Stimulated activated CD4-positive, alpha-beta T cell treated with anti-CD3 and anti-CD28 coated beads, Interleukin-12 subunit alpha, Interleukin-12 subunit beta, amount 100 ng/mL, for 24 hours (primary cell): ENCODE measurements around the gene XPO5.
"Not testable (repeated sequence)": the region's sequence is repeated elsewhere in the genome, so short reads cannot be mapped to it uniquely, and the experiment has no call there.

Experiments
- DNase-seq, 2 experiments: peaks; one replicate each; pipeline ENCODE4 v3.0.0-alpha.2; 2020; ENCODE audit warnings: low read depth in 2 of 2

Gene XPO5

GRCh38 chr6:43575772-43576551 is at the start of gene XPO5, which contains the start of gene POLH:
Gene XPO5 (minus strand): TSS chr6:43576038. CDS start chr6:43575864, 174 bp downstream.
Gene POLH (plus strand): TSS chr6:43576185. CDS start chr6:43582320, 6,135 bp downstream.
- peak; percentile 80 to 89 for DNase-seq

DNA sequence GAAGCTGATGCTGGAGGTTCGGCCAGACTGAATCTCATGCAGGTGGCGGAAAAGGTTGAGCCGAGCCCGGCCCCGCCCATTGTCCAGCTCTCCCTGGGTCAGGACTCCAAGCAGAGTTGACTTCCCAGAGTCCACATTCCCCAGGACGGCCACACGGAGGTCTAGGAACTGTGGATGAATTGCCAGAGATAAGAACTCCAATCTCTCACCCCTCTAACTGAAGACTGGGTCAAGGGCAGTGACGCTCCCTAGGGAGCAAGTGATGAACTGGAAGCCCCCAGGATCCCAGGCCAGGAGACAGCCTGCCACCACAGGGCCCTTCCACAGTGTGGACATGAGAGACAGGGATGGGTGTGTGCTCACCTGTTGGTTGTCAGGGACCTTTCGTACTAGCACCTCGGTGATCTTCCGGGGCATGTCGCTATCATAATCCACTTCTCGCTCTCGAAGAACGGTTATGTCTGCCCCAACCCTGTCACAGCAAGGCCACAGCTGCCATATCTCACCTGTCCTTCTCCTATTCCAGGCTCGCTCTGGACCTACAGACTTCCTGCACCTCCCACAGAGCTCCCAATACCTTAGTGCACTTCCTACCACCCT is 49.7 kb upstream of the XPO5 start:
- no peak for DNase-seq

DNA sequence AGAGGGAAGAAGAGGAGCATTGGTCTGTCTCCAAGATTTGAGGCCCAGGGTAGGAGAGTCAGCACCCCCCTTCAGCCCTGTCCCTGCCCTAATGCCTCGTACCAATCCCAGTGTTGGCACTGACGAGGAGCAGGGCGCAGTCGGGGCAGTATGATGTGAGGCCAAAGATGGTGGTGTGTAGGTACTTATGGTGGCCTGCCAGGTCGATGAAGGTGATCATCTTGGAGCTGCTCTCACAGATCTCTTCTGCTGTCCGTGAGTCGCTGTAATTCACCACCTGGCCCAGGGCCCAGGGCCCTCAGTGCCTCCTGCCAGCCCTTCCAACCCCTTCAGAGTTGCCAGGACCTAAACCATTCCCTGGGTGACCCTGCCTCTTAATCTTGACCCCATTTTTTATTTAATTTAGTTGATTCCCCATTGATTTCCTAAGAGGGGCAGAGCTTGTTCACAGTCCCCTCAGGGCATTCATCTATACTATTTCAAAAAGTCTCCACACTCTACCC is 49.0 kb upstream of the XPO5 start:
- DNase-seq = no peak

DNA sequence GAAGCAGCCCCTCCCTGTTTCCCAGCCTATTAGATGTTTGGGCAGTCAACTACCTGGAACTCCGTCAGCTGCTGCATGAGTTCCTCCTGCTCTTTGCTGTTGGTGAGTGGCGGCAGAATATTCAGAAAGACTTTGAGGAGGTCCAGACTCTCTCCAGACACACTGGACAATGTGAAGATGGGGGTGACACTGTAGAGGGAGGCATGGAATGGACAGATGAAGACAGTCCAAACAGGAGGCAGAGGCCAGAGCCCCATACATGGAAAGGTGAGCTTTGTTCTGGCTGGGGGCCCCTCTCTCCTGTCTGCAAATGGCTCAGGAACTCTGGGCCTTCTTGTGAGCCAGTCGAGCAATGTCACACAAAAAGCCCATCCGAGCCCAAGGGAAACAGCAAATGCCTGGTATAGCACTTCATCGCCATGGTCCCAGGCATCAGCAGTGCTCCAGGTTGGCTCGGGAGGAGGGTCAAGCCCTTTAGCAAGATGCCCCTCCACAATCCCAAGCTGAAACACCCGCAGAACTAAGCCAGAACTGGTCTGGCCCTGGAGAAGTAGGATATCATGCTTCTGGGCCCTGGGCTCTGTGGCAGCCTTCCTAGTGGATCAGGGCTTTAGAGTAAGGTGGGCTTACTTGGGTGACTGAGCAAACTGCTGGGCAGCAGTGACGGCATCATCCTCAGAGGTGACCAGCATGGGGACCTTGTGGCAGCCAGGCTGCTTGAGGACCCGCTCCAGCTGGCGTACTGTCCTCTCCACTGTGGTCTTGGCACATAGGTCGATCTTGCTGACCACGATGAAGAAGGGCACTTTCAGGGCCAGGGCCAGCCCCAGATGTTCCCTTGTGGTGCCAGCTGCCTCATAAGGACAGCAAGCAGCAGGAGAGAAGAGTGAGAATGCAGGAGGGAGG is 48.3 kb upstream of the XPO5 start:
- no peak for DNase-seq

GRCh38 chr6:43622541-43622940 is 46.7 kb upstream of the XPO5 start:
- no peak for DNase-seq

DNA sequence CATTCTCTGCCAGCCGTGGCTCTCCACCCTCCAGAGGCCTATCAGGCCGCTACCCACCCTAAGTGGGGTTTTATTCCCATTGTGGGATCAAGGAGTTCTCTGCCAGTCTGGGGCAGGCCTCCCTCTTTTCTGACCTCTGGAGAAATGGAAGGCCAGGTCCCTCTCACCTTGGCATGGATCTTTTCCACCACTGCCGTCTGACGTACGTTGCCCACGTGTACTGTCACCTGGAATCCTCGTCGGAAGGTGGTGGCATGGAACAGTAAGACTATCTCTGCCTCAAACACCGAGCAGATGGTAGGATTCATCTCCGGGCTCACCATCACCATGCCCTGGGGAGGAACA is 46.0 kb upstream of the XPO5 start:
- no peak for DNase-seq

GRCh38 chr6:43621078-43621835 is 45.4 kb upstream of the XPO5 start:
- DNase-seq = no peak

- DNase-seq = no peak
These were observed 41.1 kb upstream of the XPO5 start for GRCh38 chr6:43616725-43617472.

DNA sequence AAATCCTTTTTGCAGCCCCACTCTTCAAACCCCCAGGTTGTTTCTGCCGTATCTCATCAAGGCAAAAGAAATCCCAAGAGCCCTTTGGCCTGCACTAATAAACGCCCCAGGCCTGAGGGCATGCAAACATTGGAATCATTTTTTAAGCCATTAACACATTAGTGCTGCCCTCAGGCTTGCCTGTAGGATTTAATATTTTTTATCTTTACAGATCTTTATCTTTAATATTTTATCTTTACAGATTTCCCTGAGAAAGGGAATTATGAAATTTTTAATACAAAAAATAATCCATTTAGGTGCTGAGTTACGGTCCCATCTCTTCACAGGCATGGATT is 38.5 kb upstream of the XPO5 start:
- DNase-seq = no peak

DNA sequence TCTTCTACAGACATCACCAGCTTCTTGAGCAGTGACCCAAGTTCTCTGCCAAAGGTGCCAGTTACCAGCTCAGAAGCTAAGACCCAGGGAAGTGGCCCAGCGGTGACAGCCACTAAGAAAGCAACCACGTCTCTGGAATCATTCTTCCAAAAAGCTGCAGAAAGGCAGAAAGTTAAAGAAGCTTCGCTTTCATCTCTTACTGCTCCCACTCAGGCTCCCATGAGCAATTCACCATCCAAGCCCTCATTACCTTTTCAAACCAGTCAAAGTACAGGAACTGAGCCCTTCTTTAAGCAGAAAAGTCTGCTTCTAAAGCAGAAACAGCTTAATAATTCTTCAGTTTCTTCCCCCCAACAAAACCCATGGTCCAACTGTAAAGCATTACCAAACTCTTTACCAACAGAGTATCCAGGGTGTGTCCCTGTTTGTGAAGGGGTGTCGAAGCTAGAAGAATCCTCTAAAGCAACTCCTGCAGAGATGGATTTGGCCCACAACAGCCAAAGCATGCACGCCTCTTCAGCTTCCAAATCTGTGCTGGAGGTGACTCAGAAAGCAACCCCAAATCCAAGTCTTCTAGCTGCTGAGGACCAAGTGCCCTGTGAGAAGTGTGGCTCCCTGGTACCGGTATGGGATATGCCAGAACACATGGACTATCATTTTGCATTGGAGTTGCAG is 38.0 kb upstream of the XPO5 start:
- DNase-seq = no peak

DNA sequence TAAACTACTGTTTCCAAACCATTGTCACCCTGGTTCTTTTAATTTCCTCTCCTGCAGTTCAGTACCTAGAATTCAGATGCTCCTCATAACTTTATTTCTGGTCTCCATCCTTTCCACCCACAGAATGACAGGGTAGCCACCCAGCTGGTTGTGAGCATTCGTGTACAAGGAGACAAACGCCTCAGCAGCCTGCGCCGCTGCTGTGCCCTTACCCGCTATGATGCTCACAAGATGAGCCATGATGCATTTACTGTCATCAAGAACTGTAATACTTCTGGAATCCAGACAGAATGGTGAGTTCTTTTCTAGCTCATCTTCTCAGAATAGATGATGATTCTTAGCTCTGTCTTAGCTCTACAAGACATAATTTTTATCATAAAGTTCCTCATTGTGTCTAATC is 34.6 kb upstream of the XPO5 start:
- DNase-seq = no peak

- DNase-seq = no peak
These were observed 33.6 kb upstream of the XPO5 start for GRCh38 chr6:43609402-43609801.

GRCh38 chr6:43608807-43609206 is 33.0 kb upstream of the XPO5 start:
- no peak for DNase-seq

GRCh38 chr6:43608310-43608763 is 32.5 kb upstream of the XPO5 start:
- DNase-seq = peak in 1 of 2 experiments; percentile 57

DNA sequence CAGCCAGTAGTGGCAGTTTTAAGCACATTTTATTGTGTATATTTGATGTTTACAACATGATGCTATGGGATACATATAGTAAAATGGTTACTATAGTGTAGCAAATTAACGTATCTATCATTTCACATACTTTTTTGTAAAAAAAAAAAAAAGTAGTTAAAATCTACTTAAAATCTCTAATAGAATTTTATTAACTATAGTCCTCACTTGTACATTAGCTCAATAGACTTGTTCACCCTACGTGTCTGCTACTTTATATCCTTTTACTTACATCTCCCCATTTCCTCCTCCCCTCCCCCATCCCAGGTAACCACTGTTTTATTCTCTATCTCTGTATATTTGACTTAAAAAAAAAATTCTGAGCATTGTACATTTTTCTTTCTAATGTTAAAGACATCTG is 30.2 kb upstream of the XPO5 start:
- DNase-seq = no peak

GRCh38 chr6:43604174-43604573 is 28.3 kb upstream of the XPO5 start:
- DNase-seq = no peak

- DNase-seq = no peak
These were observed 24.8 kb upstream of the XPO5 start for GRCh38 chr6:43600595-43600994.

GRCh38 chr6:43593938-43594337 is 18.1 kb upstream of the XPO5 start:
- DNase-seq = no peak

- not testable (repeated sequence) for DNase-seq
These were observed 13.7 kb upstream of the XPO5 start for GRCh38 chr6:43589564-43589963.

DNA sequence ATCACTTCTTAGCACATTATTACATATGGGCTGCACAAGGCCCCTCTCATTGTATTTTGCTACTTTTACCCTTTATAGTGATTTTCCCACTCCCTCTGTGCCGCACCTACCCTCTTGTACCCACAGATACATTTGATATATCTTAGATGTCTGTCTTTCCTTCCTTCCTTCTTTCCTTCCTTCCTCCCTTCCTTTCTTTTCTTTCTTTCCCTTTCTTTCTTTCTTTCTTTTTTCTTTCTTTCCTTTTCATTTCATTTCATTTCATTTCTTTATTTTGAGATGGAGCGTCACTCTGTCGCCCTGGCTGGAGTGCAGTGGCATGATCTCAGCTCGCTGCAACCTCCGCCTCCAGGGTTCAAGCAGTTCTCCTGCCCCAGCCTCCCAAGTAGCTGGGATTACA is 12.4 kb upstream of the XPO5 start:
- no peak for DNase-seq
